Kidney epithelial cell (primary cell): ENCODE data around the gene C2CD4C. TPM values are rescaled to one million over a fixed set of nuclear protein-coding genes. Genes with fewer than 3 reads are reported as not detected.

Experiments
- DNase-seq: peaks from one replicate; pipeline ENCODE4 v3.0.0-alpha.2; 2010; ENCODE audit warnings: low read depth
- H3K27me3 ChIP-seq: 2 replicates; pipeline ENCODE4 v1.6.0; 2011; ENCODE audit warnings: low read length; ENCODE audit not compliant: control insufficient read depth, insufficient read depth
- H3K36me3 ChIP-seq: 2 replicates; pipeline ENCODE4 v1.5.1; 2011; ENCODE audit warnings: low read length; ENCODE audit not compliant: control insufficient read depth, insufficient read depth
- H3K4me3 ChIP-seq: 2 replicates; pipeline ENCODE4 v1.5.1; 2011; ENCODE audit warnings: low read depth, mild to moderate bottlenecking, control low read depth, low read length
- total RNA-seq: library from RNA; depleted of rRNA; stranded (reverse); fragments of >200 nt; gene quantifications from 2 replicates; pipeline ENCODE4 v1.2.3, GENCODE V29; 2015
- TF ChIP-seq, protein P1 (sequence below): IDR thresholded peaks from 2 replicates; pipeline ENCODE4 v1.5.1; 2011; ENCODE audit warnings: mild to moderate bottlenecking, moderate library complexity, low read length, control low read depth, inconsistent platforms; ENCODE audit not compliant: insufficient read depth, poor library complexity, severe bottlenecking

Gene C2CD4C
- total RNA-seq, 1 donor from 2014 or later: not detected

DNA sequence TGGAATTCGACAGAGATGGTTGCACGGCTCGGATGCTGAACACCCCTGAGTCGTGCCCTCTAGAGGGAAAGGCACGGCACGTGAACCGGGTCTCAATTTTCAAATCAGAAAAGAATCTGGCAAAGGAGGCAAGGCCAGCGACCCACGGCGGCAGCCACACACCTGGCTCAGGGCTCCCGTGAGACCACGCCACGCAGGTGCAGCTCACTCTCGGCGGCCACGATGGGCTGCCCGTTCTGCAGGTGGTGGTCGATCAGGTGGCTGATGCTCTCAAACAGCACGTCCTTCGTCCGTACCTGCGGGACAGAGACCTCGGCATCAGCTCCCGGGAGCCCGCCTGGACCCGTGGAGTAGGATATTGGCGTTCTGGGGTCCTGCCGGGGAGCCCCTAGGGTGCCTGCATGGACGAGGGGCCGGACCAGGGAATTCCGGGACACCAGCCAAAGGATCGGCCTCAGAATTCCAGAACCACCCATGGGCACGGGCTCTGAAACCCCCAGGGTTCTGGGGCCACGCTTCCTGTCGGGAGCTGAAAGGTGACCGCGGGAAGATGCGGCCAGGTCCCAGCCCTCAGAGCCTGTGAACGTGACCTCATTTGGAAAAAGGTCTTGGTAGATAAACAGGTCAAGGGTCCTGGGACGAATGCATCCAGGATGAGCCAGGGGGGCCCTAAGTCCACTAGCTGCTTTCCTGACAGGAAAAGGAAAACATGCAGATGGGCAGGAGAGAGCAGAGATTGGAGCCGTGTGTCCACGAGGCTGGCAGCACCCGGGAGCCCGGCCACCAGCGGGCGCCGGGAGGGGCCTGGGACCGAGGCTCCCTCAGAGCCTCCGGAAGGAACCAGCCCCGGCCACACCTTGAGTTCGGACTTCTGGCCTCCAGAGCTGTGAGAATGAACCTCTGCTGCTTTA lies 10.1 kb upstream of the C2CD4C start:
- TF ChIP-seq, protein P1, sequence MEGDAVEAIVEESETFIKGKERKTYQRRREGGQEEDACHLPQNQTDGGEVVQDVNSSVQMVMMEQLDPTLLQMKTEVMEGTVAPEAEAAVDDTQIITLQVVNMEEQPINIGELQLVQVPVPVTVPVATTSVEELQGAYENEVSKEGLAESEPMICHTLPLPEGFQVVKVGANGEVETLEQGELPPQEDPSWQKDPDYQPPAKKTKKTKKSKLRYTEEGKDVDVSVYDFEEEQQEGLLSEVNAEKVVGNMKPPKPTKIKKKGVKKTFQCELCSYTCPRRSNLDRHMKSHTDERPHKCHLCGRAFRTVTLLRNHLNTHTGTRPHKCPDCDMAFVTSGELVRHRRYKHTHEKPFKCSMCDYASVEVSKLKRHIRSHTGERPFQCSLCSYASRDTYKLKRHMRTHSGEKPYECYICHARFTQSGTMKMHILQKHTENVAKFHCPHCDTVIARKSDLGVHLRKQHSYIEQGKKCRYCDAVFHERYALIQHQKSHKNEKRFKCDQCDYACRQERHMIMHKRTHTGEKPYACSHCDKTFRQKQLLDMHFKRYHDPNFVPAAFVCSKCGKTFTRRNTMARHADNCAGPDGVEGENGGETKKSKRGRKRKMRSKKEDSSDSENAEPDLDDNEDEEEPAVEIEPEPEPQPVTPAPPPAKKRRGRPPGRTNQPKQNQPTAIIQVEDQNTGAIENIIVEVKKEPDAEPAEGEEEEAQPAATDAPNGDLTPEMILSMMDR: no peak
- no peak for DNase-seq
- Histone ChIP-seq H3K4me3 (no peak overlapping the region), H3K36me3 (no peaks in the 10 kb centered on the region), H3K27me3 (peaks cover 35% of the 10 kb centered on the region)

GRCh38 chr19:416416-416815 lies 7.5 kb upstream of the C2CD4C start:
- H3K27me3 ChIP-seq: peaks cover 48% of the 10 kb centered on the region
- DNase-seq: no peak
- TF ChIP-seq, protein P1: no peak
- H3K36me3 ChIP-seq: no peaks in the 10 kb centered on the region
- no peak overlapping the region for H3K4me3 ChIP-seq

GRCh38 chr19:415292-415691 lies 6.3 kb upstream of the C2CD4C start:
- Histone ChIP-seq H3K27me3 (peaks cover 50% of the 10 kb centered on the region), H3K4me3 (no peak overlapping the region), H3K36me3 (no peaks in the 10 kb centered on the region)
- DNase-seq: no peak
- TF ChIP-seq, protein P1: no peak

- TF ChIP-seq, protein P1: no peak
- no peak overlapping the region for H3K4me3 ChIP-seq
- DNase-seq: no peak
- H3K27me3 ChIP-seq: peaks cover 54% of the 10 kb centered on the region
- H3K36me3 ChIP-seq: no peaks in the 10 kb centered on the region
These were observed 4.9 kb upstream of the C2CD4C start for GRCh38 chr19:413756-414420.

GRCh38 chr19:412356-413355 lies 3.7 kb upstream of the C2CD4C start:
- Histone ChIP-seq H3K4me3 (no peak overlapping the region), H3K27me3 (peaks cover 54% of the 10 kb centered on the region), H3K36me3 (no peaks in the 10 kb centered on the region)
- TF ChIP-seq, protein P1: no peak
- no peak for DNase-seq
